Measurements from ENCODE around the gene ARL6IP5. TPM values are rescaled to one million over a fixed set of nuclear protein-coding genes. Genes with fewer than 3 reads are reported as not detected.

ARL6IP5 gene
- total and polyA plus RNA-seq, 4 experiments from 2014 or later = 147 to 953 (median 328) TPM

- Mint-ChIP-seq H3K4me1 (peaks cover 19 to 48% (median 28%) of the 10 kb centered on the region in 4 donors), H3K27me3 (no peaks in the 10 kb centered on the region), H3K27ac (peak overlapping the region; percentile 83 to 96 (median 89)), H3K36me3 (peaks cover 41 to 55% of the 10 kb centered on the region in 2 donors), H3K4me3 (peak overlapping the region in 7 of 8 donors; percentile 27 to 75 (median 65)), H3K9me3 (peaks cover 0 to 4% (median 0%) of the 10 kb centered on the region in 8 donors)
- no peaks in the 10 kb centered on the region for H3K27me3 ChIP-seq (ENCODE audit: insufficient read depth, low read length)
- intact Hi-C loops (cut with micrococcal nuclease) = no loop called here
- ChIA-PET POLR2A (ENCODE audit: partially characterized antibody) (interaction anchor here (0.7 to 10.3 kb wide), 3 partner anchors 20 to 35 kb away, joined by 3 to 208 read pairs (median 46); partner anchors contain the start of genes ARL6IP5 and UBA3), CTCF (ENCODE audit: partially characterized antibody) (interaction anchor here (0.9 to 1.9 kb wide), 5 partner anchors 12 to 61 kb away, joined by 3 to 5 read pairs (median 4); no protein-coding TSS in a partner anchor)
- peak in 4 of 5 donors; percentile 33 to 55 (median 45) for DNase-seq
- H3K27ac ChIP-seq (ENCODE audit: low read depth, low read length) = peak overlapping the region; percentile 17
- no peaks in the 10 kb centered on the region for H3K9me3 ChIP-seq (ENCODE audit: control insufficient read depth in 1 of 2, low read length in 2 of 2)
- H3K4me1 ChIP-seq (ENCODE audit: insufficient read depth, low read length) = peaks cover 32% of the 10 kb centered on the region
- H3K4me3 ChIP-seq (ENCODE audit: low read length in 2 of 2) = no peak overlapping the region
- peaks cover 29% of the 10 kb centered on the region for H3K36me3 ChIP-seq (ENCODE audit: insufficient read depth, low read length)
These were observed 26.4 kb upstream of the ARL6IP5 start for GRCh38 chr3:69058180-69058946.

DNA sequence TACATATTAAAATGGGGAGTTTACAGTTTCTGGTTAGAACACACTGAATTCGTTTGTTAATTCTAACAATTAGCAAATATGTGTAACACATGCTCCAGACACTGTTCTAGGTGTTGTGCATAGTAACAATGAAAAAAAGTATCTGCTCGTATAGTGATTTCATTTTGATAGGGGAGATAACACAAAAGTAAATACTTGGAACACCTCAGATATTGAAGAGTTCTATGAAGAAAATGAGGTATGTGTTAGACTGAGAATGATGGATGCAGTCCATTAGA is 25.9 kb upstream of the ARL6IP5 start:
- CTCF ChIA-PET (ENCODE audit: partially characterized antibody) = interaction anchor here (0.9 to 2.1 kb wide), 4 partner anchors 11 to 33 kb away, joined by 3 to 5 read pairs (median 4); no protein-coding TSS in a partner anchor
- DNase-seq = no peak
- Mint-ChIP-seq H3K36me3 (peaks cover 44 to 58% of the 10 kb centered on the region in 2 donors), H3K4me1 (peaks cover 24 to 54% (median 33%) of the 10 kb centered on the region in 4 donors), H3K27me3 (no peaks in the 10 kb centered on the region), H3K9me3 (peaks cover 0 to 4% (median 0%) of the 10 kb centered on the region in 8 donors), H3K4me3 (peak overlapping the region in 6 of 8 donors; percentile 44 to 75 (median 68)), H3K27ac (peak overlapping the region; percentile 83 to 96 (median 89))
- peaks cover 37% of the 10 kb centered on the region for H3K4me1 ChIP-seq (ENCODE audit: insufficient read depth, low read length)
- H3K4me3 ChIP-seq (ENCODE audit: low read length in 2 of 2) = no peak overlapping the region
- no peaks in the 10 kb centered on the region for H3K9me3 ChIP-seq (ENCODE audit: control insufficient read depth in 1 of 2, low read length in 2 of 2)
- POLR2A ChIA-PET (ENCODE audit: partially characterized antibody) = interaction anchor here (0.7 to 10.3 kb wide), 3 partner anchors 20 to 35 kb away, joined by 3 to 208 read pairs (median 46); partner anchors contain the start of genes ARL6IP5 and UBA3
- intact Hi-C loops (cut with micrococcal nuclease) = no loop called here
- peak overlapping the region; percentile 17 for H3K27ac ChIP-seq (ENCODE audit: low read depth, low read length)
- H3K36me3 ChIP-seq (ENCODE audit: insufficient read depth, low read length) = peaks cover 29% of the 10 kb centered on the region
- H3K27me3 ChIP-seq (ENCODE audit: insufficient read depth, low read length) = no peaks in the 10 kb centered on the region

DNA sequence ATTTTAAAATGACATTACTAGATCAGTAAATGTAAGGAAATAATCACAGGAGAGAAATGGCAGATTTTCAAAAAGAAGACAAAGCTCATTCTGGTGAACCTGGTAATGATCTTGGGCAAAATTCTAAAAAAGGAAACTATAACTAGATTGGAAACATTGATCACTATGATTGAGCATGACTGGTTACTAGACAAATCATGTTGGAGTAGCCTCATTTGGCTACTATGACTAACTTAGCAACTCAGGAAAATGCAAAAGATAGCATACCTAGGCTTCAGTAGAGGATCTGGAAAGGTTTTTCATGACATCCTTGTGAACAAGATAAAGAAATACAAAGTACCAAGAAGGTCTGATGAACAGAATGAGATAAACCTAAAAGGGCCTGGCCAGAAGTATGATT is 25.0 kb upstream of the ARL6IP5 start:
- no peak overlapping the region for H3K4me3 ChIP-seq (ENCODE audit: low read length in 2 of 2)
- ChIA-PET CTCF (ENCODE audit: partially characterized antibody) (interaction anchor here (1.4 to 2.1 kb wide), 2 partner anchors 19 to 247 kb away, joined by 4 read pairs; no protein-coding TSS in a partner anchor), POLR2A (ENCODE audit: partially characterized antibody) (interaction anchor here (1.2 to 10.3 kb wide), 5 partner anchors 8 to 40 kb away, joined by 3 to 208 read pairs (median 8); partner anchors contain the start of genes ARL6IP5, TMF1 and UBA3)
- intact Hi-C loops (cut with micrococcal nuclease) = no loop called here
- peaks cover 28% of the 10 kb centered on the region for H3K36me3 ChIP-seq (ENCODE audit: insufficient read depth, low read length)
- no peaks in the 10 kb centered on the region for H3K9me3 ChIP-seq (ENCODE audit: control insufficient read depth in 1 of 2, low read length in 2 of 2)
- no peaks in the 10 kb centered on the region for H3K27me3 Mint-ChIP-seq
- peaks cover 45% of the 10 kb centered on the region for H3K4me1 ChIP-seq (ENCODE audit: insufficient read depth, low read length)
- H3K27ac Mint-ChIP-seq = peak overlapping the region; percentile 48 to 96 (median 89)
- DNase-seq = no peak
- H3K36me3 Mint-ChIP-seq = peaks cover 44 to 58% of the 10 kb centered on the region in 2 donors
- H3K4me1 Mint-ChIP-seq = peaks cover 30 to 62% (median 39%) of the 10 kb centered on the region in 4 donors
- no peaks in the 10 kb centered on the region for H3K27me3 ChIP-seq (ENCODE audit: insufficient read depth, low read length)
- H3K4me3 Mint-ChIP-seq = peak overlapping the region in 1 of 8 donors; percentile 1
- peaks cover 0 to 4% (median 0%) of the 10 kb centered on the region in 8 donors for H3K9me3 Mint-ChIP-seq
- H3K27ac ChIP-seq (ENCODE audit: low read depth, low read length) = peak overlapping the region; percentile 17

GRCh38 chr3:69063636-69064035 is 21.1 kb upstream of the ARL6IP5 start:
- Histone ChIP-seq H3K4me3 (ENCODE audit: low read length in 2 of 2) (no peak overlapping the region), H3K36me3 (ENCODE audit: insufficient read depth, low read length) (peaks cover 15% of the 10 kb centered on the region), H3K27me3 (ENCODE audit: insufficient read depth, low read length) (no peaks in the 10 kb centered on the region), H3K9me3 (ENCODE audit: control insufficient read depth in 1 of 2, low read length in 2 of 2) (no peaks in the 10 kb centered on the region), H3K4me1 (ENCODE audit: insufficient read depth, low read length) (peaks cover 54% of the 10 kb centered on the region), H3K27ac (ENCODE audit: low read depth, low read length) (peak overlapping the region; percentile 44)
- Mint-ChIP-seq H3K36me3 (peaks cover 43 to 44% of the 10 kb centered on the region in 2 donors), H3K4me1 (peaks cover 36 to 63% (median 47%) of the 10 kb centered on the region in 4 donors), H3K27me3 (no peaks in the 10 kb centered on the region), H3K4me3 (peak overlapping the region in 6 of 8 donors; percentile 45 to 80 (median 74)), H3K9me3 (peaks cover 0 to 4% (median 0%) of the 10 kb centered on the region in 8 donors), H3K27ac (peak overlapping the region; percentile 60 to 97 (median 84))
- ChIA-PET POLR2A (ENCODE audit: partially characterized antibody) (interaction anchor here (0.9 to 10.3 kb wide), 5 partner anchors 11 to 50 kb away, joined by 4 to 208 read pairs (median 7); partner anchors contain the start of genes ARL6IP5, EOGT, TMF1 and UBA3), CTCF (ENCODE audit: partially characterized antibody) (interaction anchor here (1.2 to 1.9 kb wide), 4 partner anchors 10 to 39 kb away, joined by 3 to 4 read pairs (median 4); no protein-coding TSS in a partner anchor)
- DNase-seq = peak in 3 of 5 donors; percentile 30 to 36 (median 30)
- intact Hi-C loops (cut with micrococcal nuclease) = no loop called here

GRCh38 chr3:69065318-69065964 is 19.3 kb upstream of the ARL6IP5 start:
- DNase-seq = peak in 4 of 5 donors; percentile 48 to 56 (median 52)
- H3K9me3 Mint-ChIP-seq = peaks cover 0 to 4% (median 0%) of the 10 kb centered on the region in 8 donors
- H3K4me3 ChIP-seq (ENCODE audit: low read length in 2 of 2) = no peak overlapping the region
- intact Hi-C loops (cut with micrococcal nuclease) = loop anchor here (1.0 kb wide), 1 partner anchor 9 kb away; no protein-coding TSS in a partner anchor
- peaks cover 26 to 53% (median 36%) of the 10 kb centered on the region in 4 donors for H3K4me1 Mint-ChIP-seq
- no peaks in the 10 kb centered on the region for H3K27me3 Mint-ChIP-seq
- H3K36me3 Mint-ChIP-seq = peaks cover 31 to 35% of the 10 kb centered on the region in 2 donors
- H3K36me3 ChIP-seq (ENCODE audit: insufficient read depth, low read length) = peaks cover 14% of the 10 kb centered on the region
- peak overlapping the region in 7 of 8 donors; percentile 6 to 83 (median 75) for H3K4me3 Mint-ChIP-seq
- peak overlapping the region; percentile 41 to 94 (median 86) for H3K27ac Mint-ChIP-seq
- no peaks in the 10 kb centered on the region for H3K27me3 ChIP-seq (ENCODE audit: insufficient read depth, low read length)
- ChIA-PET CTCF (ENCODE audit: partially characterized antibody) (interaction anchor here (0.6 to 2.1 kb wide), 10 partner anchors 8 to 52 kb away, joined by 3 to 5 read pairs (median 3); partner anchors contain the start of gene EOGT), POLR2A (ENCODE audit: partially characterized antibody) (interaction anchor here (0.7 to 10.3 kb wide), 5 partner anchors 13 to 41 kb away, joined by 3 to 208 read pairs (median 14); partner anchors contain the start of genes ARL6IP5, TMF1 and UBA3)
- H3K27ac ChIP-seq (ENCODE audit: low read depth, low read length) = peak overlapping the region; percentile 27
- no peaks in the 10 kb centered on the region for H3K9me3 ChIP-seq (ENCODE audit: control insufficient read depth in 1 of 2, low read length in 2 of 2)
- peaks cover 43% of the 10 kb centered on the region for H3K4me1 ChIP-seq (ENCODE audit: insufficient read depth, low read length)

DNA sequence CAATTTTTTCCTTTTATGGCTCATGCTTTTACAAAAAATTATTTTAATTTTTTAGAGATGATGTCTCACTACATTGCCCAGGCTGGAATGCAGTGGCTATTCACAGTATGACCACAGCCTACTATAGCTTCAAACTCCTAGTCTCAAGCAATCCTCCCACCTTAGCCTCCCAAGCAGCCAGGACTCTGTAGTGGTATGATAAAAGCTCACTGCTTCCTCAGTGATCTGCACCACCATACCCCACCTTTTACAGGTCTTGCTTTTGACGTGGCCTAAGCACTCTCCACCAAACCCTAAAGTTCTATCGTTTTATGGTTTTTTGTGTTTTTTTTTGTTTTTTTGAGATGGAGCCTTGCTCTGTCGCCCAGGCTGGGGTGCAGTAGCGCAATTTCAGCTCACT is 18.6 kb upstream of the ARL6IP5 start:
- Mint-ChIP-seq H3K36me3 (peaks cover 30 to 36% of the 10 kb centered on the region in 2 donors), H3K4me1 (peaks cover 30 to 54% (median 39%) of the 10 kb centered on the region in 4 donors), H3K27me3 (no peaks in the 10 kb centered on the region), H3K27ac (peak overlapping the region; percentile 41 to 94 (median 86)), H3K4me3 (peak overlapping the region in 3 of 8 donors; percentile 13 to 80 (median 48)), H3K9me3 (no peaks in the 10 kb centered on the region)
- no peaks in the 10 kb centered on the region for H3K9me3 ChIP-seq (ENCODE audit: control insufficient read depth in 1 of 2, low read length in 2 of 2)
- no peaks in the 10 kb centered on the region for H3K27me3 ChIP-seq (ENCODE audit: insufficient read depth, low read length)
- intact Hi-C loops (cut with micrococcal nuclease) = no loop called here
- DNase-seq = no peak
- H3K4me1 ChIP-seq (ENCODE audit: insufficient read depth, low read length) = peaks cover 43% of the 10 kb centered on the region
- H3K27ac ChIP-seq (ENCODE audit: low read depth, low read length) = no peak overlapping the region
- POLR2A ChIA-PET (ENCODE audit: partially characterized antibody) = interaction anchor here (2.5 to 10.3 kb wide), 3 partner anchors 14 to 26 kb away, joined by 14 to 208 read pairs (median 55); partner anchors contain the start of genes ARL6IP5, TMF1 and UBA3
- CTCF ChIA-PET (ENCODE audit: partially characterized antibody) = interaction anchor here (1.0 to 2.1 kb wide), 3 partner anchors 20 to 52 kb away, joined by 3 to 5 read pairs (median 3); partner anchors contain the start of gene EOGT
- H3K36me3 ChIP-seq (ENCODE audit: insufficient read depth, low read length) = peaks cover 7% of the 10 kb centered on the region
- no peak overlapping the region for H3K4me3 ChIP-seq (ENCODE audit: low read length in 2 of 2)
